ENCODE results near the gene ACADL.

The ACADL gene

DNA sequence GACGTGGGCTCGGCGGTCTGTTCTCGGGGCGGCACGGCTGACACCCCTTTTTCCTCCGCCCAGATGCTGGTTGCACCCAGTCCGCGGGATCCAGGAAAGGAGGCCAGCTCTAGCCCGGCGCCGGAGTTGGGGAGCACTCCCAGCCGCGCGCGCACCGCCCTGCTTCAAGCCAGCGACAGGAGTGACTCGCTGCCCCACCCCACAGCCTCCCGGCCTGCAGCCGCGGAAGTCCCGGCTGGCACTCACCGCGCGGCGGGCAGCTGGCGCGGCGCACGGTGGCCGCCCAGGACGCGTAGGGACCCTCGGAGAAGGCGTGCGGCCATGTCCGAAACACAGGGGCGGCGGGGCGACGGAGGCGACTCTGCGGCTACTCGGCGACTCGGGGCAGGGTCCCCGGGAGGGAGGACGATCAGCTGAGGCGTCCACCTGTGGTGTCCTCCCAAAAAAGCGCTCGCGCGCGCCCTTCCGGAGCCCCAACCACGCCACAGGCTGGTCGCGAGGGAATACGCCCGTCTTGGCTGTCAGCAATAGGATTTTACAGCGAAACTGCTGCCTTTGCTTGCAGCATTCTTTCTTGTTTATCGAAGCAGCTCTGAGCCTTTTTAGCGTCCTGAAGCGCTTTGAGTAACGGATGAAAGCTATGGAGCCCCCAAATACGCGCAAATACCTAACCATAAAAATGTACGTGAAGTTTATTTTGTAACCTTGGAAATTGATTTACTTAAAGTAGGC is at the start of gene ACADL:
Gene ACADL (minus strand): TSS at position 507 of the 732 bp plus-strand sequence. CDS start 184 bp downstream, at position 323.
- no peak for DNase-seq (ENCODE audit: low read depth)
- H3K4me3 ChIP-seq (ENCODE audit: control insufficient read depth, low read depth, low read length): peak within 1 kb of the TSS; percentile 28
- TF ChIP-seq, protein P1, sequence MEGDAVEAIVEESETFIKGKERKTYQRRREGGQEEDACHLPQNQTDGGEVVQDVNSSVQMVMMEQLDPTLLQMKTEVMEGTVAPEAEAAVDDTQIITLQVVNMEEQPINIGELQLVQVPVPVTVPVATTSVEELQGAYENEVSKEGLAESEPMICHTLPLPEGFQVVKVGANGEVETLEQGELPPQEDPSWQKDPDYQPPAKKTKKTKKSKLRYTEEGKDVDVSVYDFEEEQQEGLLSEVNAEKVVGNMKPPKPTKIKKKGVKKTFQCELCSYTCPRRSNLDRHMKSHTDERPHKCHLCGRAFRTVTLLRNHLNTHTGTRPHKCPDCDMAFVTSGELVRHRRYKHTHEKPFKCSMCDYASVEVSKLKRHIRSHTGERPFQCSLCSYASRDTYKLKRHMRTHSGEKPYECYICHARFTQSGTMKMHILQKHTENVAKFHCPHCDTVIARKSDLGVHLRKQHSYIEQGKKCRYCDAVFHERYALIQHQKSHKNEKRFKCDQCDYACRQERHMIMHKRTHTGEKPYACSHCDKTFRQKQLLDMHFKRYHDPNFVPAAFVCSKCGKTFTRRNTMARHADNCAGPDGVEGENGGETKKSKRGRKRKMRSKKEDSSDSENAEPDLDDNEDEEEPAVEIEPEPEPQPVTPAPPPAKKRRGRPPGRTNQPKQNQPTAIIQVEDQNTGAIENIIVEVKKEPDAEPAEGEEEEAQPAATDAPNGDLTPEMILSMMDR (IDR thresholded peaks at IDR 0.05; ENCODE audit: control insufficient read depth, insufficient read depth, low read depth, low read length, missing control alignments): no peak

GRCh38 chr2:210271300-210271699 is 46.1 kb upstream of the ACADL start:
- no peak overlapping the region for H3K4me3 ChIP-seq (ENCODE audit: control insufficient read depth, low read depth, low read length)
- DNase-seq (ENCODE audit: low read depth): no peak
- TF ChIP-seq, protein P1 (IDR thresholded peaks at IDR 0.05; ENCODE audit: control insufficient read depth, insufficient read depth, low read depth, low read length, missing control alignments): no peak

GRCh38 chr2:210269148-210269547 is 43.9 kb upstream of the ACADL start:
- no peak for DNase-seq (ENCODE audit: low read depth)
- no peak overlapping the region for H3K4me3 ChIP-seq (ENCODE audit: control insufficient read depth, low read depth, low read length)
- TF ChIP-seq, protein P1 (IDR thresholded peaks at IDR 0.05; ENCODE audit: control insufficient read depth, insufficient read depth, low read depth, low read length, missing control alignments): no peak

DNA sequence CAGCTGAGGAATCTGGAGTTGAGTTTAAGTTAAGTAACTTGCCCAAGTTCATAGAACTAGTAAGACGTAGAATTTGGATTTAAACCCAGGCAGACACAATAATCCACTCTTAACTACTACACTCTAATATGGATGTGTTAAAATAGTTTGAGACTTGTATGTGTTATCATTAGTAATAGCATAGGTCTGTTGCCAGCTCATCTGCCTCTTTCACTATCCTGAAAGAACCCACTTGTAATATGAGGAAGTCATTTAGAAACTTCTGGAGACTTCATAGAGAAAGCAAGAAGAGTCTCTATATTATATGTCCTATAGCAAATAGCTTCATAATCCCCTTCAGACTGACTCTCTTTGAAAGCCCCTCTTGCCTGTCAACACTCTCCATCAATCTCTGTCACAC is 43.0 kb upstream of the ACADL start:
- no peak overlapping the region for H3K4me3 ChIP-seq (ENCODE audit: control insufficient read depth, low read depth, low read length)
- TF ChIP-seq, protein P1 (IDR thresholded peaks at IDR 0.05; ENCODE audit: control insufficient read depth, insufficient read depth, low read depth, low read length, missing control alignments): no peak
- no peak for DNase-seq (ENCODE audit: low read depth)

DNA sequence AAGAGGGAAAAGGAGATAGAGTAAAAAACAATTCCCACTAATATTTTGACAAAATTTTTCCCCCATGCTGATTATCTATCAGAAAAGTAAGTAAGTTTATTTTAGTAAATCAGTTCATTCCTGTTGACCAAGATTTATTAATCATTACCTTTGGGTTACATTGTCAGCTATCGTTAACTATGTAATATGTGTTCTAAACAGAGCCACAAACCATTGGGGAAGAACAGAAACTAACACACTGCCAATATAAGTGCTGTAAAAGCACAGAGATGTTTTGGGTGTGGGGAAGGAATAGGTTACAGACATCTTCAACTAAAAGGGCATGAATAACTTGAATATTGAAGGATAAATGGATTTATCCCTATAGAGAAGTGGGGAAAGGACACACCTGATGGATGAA is 42.5 kb upstream of the ACADL start:
- TF ChIP-seq, protein P1 (IDR thresholded peaks at IDR 0.05; ENCODE audit: control insufficient read depth, insufficient read depth, low read depth, low read length, missing control alignments): no peak
- H3K4me3 ChIP-seq (ENCODE audit: control insufficient read depth, low read depth, low read length): no peak overlapping the region
- DNase-seq (ENCODE audit: low read depth): no peak

GRCh38 chr2:210264282-210264681 is 39.0 kb upstream of the ACADL start:
- H3K4me3 ChIP-seq (ENCODE audit: control insufficient read depth, low read depth, low read length): no peak overlapping the region
- TF ChIP-seq, protein P1 (IDR thresholded peaks at IDR 0.05; ENCODE audit: control insufficient read depth, insufficient read depth, low read depth, low read length, missing control alignments): no peak
- no peak for DNase-seq (ENCODE audit: low read depth)
